ENCODE data around the gene TFAP2B. TPM values are rescaled to one million over a fixed set of nuclear protein-coding genes. Genes with fewer than 3 reads are reported as not detected.
A peak's percentile ranks its signal among the peaks of the same experiment; 100 is the strongest.

TFAP2B gene
- total RNA-seq, 1 donor from 2014 or later, result not detected

GRCh38 chr6:50785921-50786320 lies 32.8 kb upstream of the TFAP2B start:
- no peaks in the 10 kb centered on the region for H3K27me3 ChIP-seq
- Mint-ChIP-seq H3K27me3 (ENCODE audit: insufficient read depth, low read depth) (peaks cover 2% of the 10 kb centered on the region), H3K9me3 (no peaks in the 10 kb centered on the region), H3K4me3 (no peak overlapping the region), H3K27ac (no peak overlapping the region), H3K4me1 (no peaks in the 10 kb centered on the region), H3K36me3 (no peaks in the 10 kb centered on the region)
- no peak overlapping the region for H2AFZ ChIP-seq (replicated peaks)
- H3K36me3 ChIP-seq, result no peaks in the 10 kb centered on the region
- peaks cover 9% of the 10 kb centered on the region for H3K4me1 ChIP-seq
- no peak overlapping the region for H3K4me2 ChIP-seq
- DNase-seq (ENCODE audit: low spot score), result no peak
- no peaks in the 10 kb centered on the region for H3F3A ChIP-seq (ENCODE audit: low read depth)
- H3K9me3 ChIP-seq (ENCODE audit: low read depth), result no peaks in the 10 kb centered on the region
- TF ChIP-seq EZH2phosphoT487 (IDR thresholded peaks at IDR 0.05), result no peak
- TF ChIP-seq CTCF (IDR thresholded peaks at IDR 0.05), result no peak
- no peak for TF ChIP-seq EZH2 (IDR thresholded peaks at IDR 0.05)
- no peak overlapping the region for H3K9ac ChIP-seq
- H4K20me1 ChIP-seq (ENCODE audit: low read depth), result no peaks in the 10 kb centered on the region
- no peak overlapping the region for H3K4me3 ChIP-seq
- H3K27ac ChIP-seq, result no peak overlapping the region
- no peaks in the 10 kb centered on the region for H3K79me2 ChIP-seq (ENCODE audit: low read depth)

GRCh38 chr6:50791900-50792508 lies 26.7 kb upstream of the TFAP2B start:
- Mint-ChIP-seq H3K4me3 (no peak overlapping the region), H3K36me3 (no peaks in the 10 kb centered on the region), H3K4me1 (no peaks in the 10 kb centered on the region), H3K27ac (no peak overlapping the region), H3K9me3 (no peaks in the 10 kb centered on the region), H3K27me3 (ENCODE audit: insufficient read depth, low read depth) (no peaks in the 10 kb centered on the region)
- H3K27ac ChIP-seq, result no peak overlapping the region
- H3K9me3 ChIP-seq (ENCODE audit: low read depth), result no peaks in the 10 kb centered on the region
- H3K27me3 ChIP-seq, result peaks cover 48% of the 10 kb centered on the region
- H2AFZ ChIP-seq (replicated peaks), result no peak overlapping the region
- no peaks in the 10 kb centered on the region for H3K79me2 ChIP-seq (ENCODE audit: low read depth)
- H3K4me2 ChIP-seq, result no peak overlapping the region
- no peaks in the 10 kb centered on the region for H4K20me1 ChIP-seq (ENCODE audit: low read depth)
- H3K4me3 ChIP-seq, result no peak overlapping the region
- no peak overlapping the region for H3K9ac ChIP-seq
- no peaks in the 10 kb centered on the region for H3F3A ChIP-seq (ENCODE audit: low read depth)
- TF ChIP-seq EZH2phosphoT487 (IDR thresholded peaks at IDR 0.05), result no peak
- TF ChIP-seq CTCF (IDR thresholded peaks at IDR 0.05), result peak; percentile 82
- TF ChIP-seq EZH2 (IDR thresholded peaks at IDR 0.05), result peak; percentile 14
- no peaks in the 10 kb centered on the region for H3K36me3 ChIP-seq
- H3K4me1 ChIP-seq, result no peaks in the 10 kb centered on the region
- peak; percentile 79 for DNase-seq (ENCODE audit: low spot score)

- H3K4me3 ChIP-seq, result no peak overlapping the region
- no peaks in the 10 kb centered on the region for H3F3A ChIP-seq (ENCODE audit: low read depth)
- H3K36me3 Mint-ChIP-seq, result no peaks in the 10 kb centered on the region
- no peak overlapping the region for H3K9ac ChIP-seq
- no peaks in the 10 kb centered on the region for H3K27me3 Mint-ChIP-seq (ENCODE audit: insufficient read depth, low read depth)
- no peak overlapping the region for H3K27ac ChIP-seq
- TF ChIP-seq EZH2 (IDR thresholded peaks at IDR 0.05) (no peak), CTCF (IDR thresholded peaks at IDR 0.05) (no peak)
- H3K4me2 ChIP-seq, result no peak overlapping the region
- H3K4me3 Mint-ChIP-seq, result no peak overlapping the region
- H3K79me2 ChIP-seq (ENCODE audit: low read depth), result no peaks in the 10 kb centered on the region
- no peaks in the 10 kb centered on the region for H3K4me1 ChIP-seq
- no peaks in the 10 kb centered on the region for H3K36me3 ChIP-seq
- DNase-seq (ENCODE audit: low spot score), result no peak
- H3K4me1 Mint-ChIP-seq, result no peaks in the 10 kb centered on the region
- no peaks in the 10 kb centered on the region for H3K9me3 Mint-ChIP-seq
- peaks cover 48% of the 10 kb centered on the region for H3K27me3 ChIP-seq
- no peak overlapping the region for H3K27ac Mint-ChIP-seq
- H4K20me1 ChIP-seq (ENCODE audit: low read depth), result no peaks in the 10 kb centered on the region
- no peak overlapping the region for H2AFZ ChIP-seq (replicated peaks)
- no peaks in the 10 kb centered on the region for H3K9me3 ChIP-seq (ENCODE audit: low read depth)
These were observed 25.9 kb upstream of the TFAP2B start for GRCh38 chr6:50792771-50793170.

Data from neural progenitor cell (in vitro differentiated cells).